ENCODE measurements around the gene P2RY13.

Gene P2RY13

GRCh38 chr3:151289445-151289844 is 39.9 kb downstream of the P2RY13 start:
- no peak for DNase-seq

- no peak for DNase-seq
Observed at GRCh38 chr3:151285940-151286339, 43.4 kb downstream of the P2RY13 start.

GRCh38 chr3:151283907-151284461 is 45.4 kb downstream of the P2RY13 start:
- DNase-seq: no peak

- no peak for DNase-seq
Observed at GRCh38 chr3:151283387-151283786, 46.0 kb downstream of the P2RY13 start.

- no peak for DNase-seq
Observed at GRCh38 chr3:151282921-151283320, 46.4 kb downstream of the P2RY13 start.

GRCh38 chr3:151281671-151282324 is 47.6 kb downstream of the P2RY13 start:
- DNase-seq: no peak

GRCh38 chr3:151278230-151278629 is 51.1 kb downstream of the P2RY13 start, which contains the start of gene P2RY14:
P2RY14 (minus strand) TSS chr3:151278542; CDS start chr3:151214316, 64,226 bp downstream.
- no peak for DNase-seq

GRCh38 chr3:151276687-151277042 is 52.7 kb downstream of the P2RY13 start:
- peak; percentile 15 for DNase-seq

Measured in activated CD8-positive, alpha-beta memory T cell treated with anti-CD3 and anti-CD28 coated beads, Interleukin-2, amount 50 U/mL, for 4 hours (primary cell).